ENCODE measurements around the gene TLCD3B.

GRCh38 chr16:30030841-30031413, at the start of gene TLCD3B:
- TF ChIP-seq, protein P1, sequence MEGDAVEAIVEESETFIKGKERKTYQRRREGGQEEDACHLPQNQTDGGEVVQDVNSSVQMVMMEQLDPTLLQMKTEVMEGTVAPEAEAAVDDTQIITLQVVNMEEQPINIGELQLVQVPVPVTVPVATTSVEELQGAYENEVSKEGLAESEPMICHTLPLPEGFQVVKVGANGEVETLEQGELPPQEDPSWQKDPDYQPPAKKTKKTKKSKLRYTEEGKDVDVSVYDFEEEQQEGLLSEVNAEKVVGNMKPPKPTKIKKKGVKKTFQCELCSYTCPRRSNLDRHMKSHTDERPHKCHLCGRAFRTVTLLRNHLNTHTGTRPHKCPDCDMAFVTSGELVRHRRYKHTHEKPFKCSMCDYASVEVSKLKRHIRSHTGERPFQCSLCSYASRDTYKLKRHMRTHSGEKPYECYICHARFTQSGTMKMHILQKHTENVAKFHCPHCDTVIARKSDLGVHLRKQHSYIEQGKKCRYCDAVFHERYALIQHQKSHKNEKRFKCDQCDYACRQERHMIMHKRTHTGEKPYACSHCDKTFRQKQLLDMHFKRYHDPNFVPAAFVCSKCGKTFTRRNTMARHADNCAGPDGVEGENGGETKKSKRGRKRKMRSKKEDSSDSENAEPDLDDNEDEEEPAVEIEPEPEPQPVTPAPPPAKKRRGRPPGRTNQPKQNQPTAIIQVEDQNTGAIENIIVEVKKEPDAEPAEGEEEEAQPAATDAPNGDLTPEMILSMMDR (IDR thresholded peaks at IDR 0.05) = no peak
- TF ChIP-seq GATA2 (CRISPR knock-in tag; IDR thresholded peaks at IDR 0.05) = no peak
- TF ChIP-seq JUND (IDR thresholded peaks at IDR 0.05) = no peak
- TF ChIP-seq YY1 (IDR thresholded peaks at IDR 0.05; ENCODE audit: low read depth) = no peak
- TF ChIP-seq FOXM1 (IDR thresholded peaks at IDR 0.05; ENCODE audit: low read depth) = no peak
- TF ChIP-seq RAD21 (IDR thresholded peaks at IDR 0.05; ENCODE audit: low read length) = no peak
